GM18517 (cell line): ENCODE results near the gene KLHL21.
A peak's percentile ranks its signal among the peaks of the same experiment; 100 is the strongest.
"Not testable (repeated sequence)": the region's sequence is repeated elsewhere in the genome, so short reads cannot be mapped to it uniquely, and the experiment has no call there.

Experiments used
- ATAC-seq: cut with Tn5 transposase; IDR thresholded peaks from one replicate; pipeline ENCODE4 v1.9.1; 2021; ENCODE audit warnings: mild to moderate bottlenecking, moderate library complexity; ENCODE audit not compliant: unreplicated experiment

KLHL21 gene

GRCh38 chr1:6602669-6603237 is at the start of gene KLHL21:
Gene KLHL21 (minus strand): TSS chr1:6602869. CDS start chr1:6602817, 52 bp downstream.
- peak; percentile 40 for ATAC-seq

GRCh38 chr1:6651909-6652308 is 49.2 kb upstream of the KLHL21 start:
- no peak for ATAC-seq

- no peak for ATAC-seq
These were observed 45.9 kb upstream of the KLHL21 start for GRCh38 chr1:6648556-6648955.

GRCh38 chr1:6646499-6647148 is 44.0 kb upstream of the KLHL21 start:
- no peak for ATAC-seq

GRCh38 chr1:6645018-6645417 is 42.3 kb upstream of the KLHL21 start:
- no peak for ATAC-seq

GRCh38 chr1:6640867-6641266 is 38.2 kb upstream of the KLHL21 start:
- ATAC-seq = not testable (repeated sequence)

GRCh38 chr1:6638226-6638625 is 35.6 kb upstream of the KLHL21 start:
- ATAC-seq = no peak

- ATAC-seq = no peak
These were observed 35.1 kb upstream of the KLHL21 start for GRCh38 chr1:6637770-6638169.

GRCh38 chr1:6636778-6637177 is 34.1 kb upstream of the KLHL21 start:
- not testable (repeated sequence) for ATAC-seq

- no peak for ATAC-seq
These were observed 33.5 kb upstream of the KLHL21 start for GRCh38 chr1:6635910-6636760.

GRCh38 chr1:6635161-6635909 is 32.7 kb upstream of the KLHL21 start:
- no peak for ATAC-seq

- ATAC-seq = no peak
These were observed 31.8 kb upstream of the KLHL21 start for GRCh38 chr1:6634371-6635052.

- no peak for ATAC-seq
These were observed 30.2 kb upstream of the KLHL21 start for GRCh38 chr1:6632588-6633514.

- ATAC-seq = no peak
These were observed 28.4 kb upstream of the KLHL21 start for GRCh38 chr1:6631058-6631457.

GRCh38 chr1:6630027-6630426 is 27.4 kb upstream of the KLHL21 start:
- ATAC-seq = no peak

GRCh38 chr1:6628971-6629479 is 26.4 kb upstream of the KLHL21 start:
- no peak for ATAC-seq

- no peak for ATAC-seq
These were observed 25.3 kb upstream of the KLHL21 start for GRCh38 chr1:6627841-6628545.

GRCh38 chr1:6627031-6627430 is 24.4 kb upstream of the KLHL21 start:
- no peak for ATAC-seq
